Stimulated activated CD8-positive, alpha-beta memory T cell treated with anti-CD3 and anti-CD28 coated beads, Interleukin-4, amount 100 ng/mL, for 1 hour (primary cell): ENCODE measurements around the gene PLD3.
"Not testable (repeated sequence)": the region's sequence is repeated elsewhere in the genome, so short reads cannot be mapped to it uniquely, and the experiment has no call there.

Experiments
- DNase-seq, 2 donors: peaks; one replicate each; pipeline ENCODE4 v3.0.0-alpha.2; 2020; ENCODE audit warnings: low read depth in 2 of 2, low spot score in 1 of 2

Gene PLD3

DNA sequence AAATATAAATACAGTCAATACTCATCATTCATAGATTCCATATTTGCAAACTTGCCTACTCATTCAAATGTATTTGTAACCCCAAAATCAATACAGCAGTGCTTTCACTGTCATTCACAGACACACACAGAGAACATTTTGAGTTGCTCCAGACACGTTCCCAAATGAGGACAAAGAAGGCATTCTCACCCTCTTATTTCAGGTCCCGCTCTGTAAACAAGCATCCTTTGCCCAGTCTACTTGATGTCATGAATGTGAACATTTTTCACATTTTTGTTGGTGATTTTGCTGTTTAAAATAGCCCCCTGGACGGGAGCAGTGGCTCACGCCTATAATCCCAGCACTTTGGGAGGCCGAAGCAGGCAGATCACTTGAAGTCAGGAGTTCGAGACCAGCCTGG is 15.8 kb upstream of the PLD3 start:
- DNase-seq = no peak

DNA sequence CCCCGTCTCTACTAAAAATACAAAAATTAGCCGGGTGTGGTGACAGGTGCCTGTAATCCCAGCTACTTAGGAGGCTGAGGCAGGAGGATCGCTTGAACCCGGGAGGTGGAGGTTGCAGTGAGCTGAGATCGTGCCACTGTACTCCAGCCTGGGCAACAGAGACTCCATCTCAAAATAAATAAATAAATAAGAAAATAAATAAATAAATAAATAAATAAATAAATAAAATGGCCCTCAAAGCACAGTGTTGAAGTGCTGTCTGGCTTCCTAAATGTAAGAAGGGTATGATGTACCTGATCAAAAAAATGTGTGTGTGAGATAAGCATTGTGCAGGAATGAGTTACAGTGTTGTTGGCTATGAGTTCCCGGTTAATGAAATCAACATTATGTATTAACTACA is 15.4 kb upstream of the PLD3 start:
- not testable (repeated sequence) for DNase-seq

DNA sequence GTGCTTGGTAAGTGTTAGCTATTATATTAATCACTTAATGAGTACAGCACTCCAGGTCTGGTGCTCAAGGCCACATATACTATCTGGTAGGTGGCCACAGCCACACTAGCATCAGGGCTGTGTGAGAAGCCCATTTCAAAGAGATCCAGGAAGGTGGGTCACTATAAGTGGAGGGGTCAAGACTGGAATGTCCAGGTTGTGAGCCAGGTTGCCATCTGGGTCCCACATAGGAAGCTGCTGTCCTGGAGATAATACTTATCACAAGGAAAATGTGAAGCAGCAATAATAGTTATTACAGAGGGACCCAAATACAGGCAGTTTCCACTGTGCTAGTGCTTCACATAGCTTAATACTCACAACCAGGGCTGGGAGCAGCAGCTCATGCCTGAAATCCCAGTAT is 13.4 kb upstream of the PLD3 start:
- no peak for DNase-seq

DNA sequence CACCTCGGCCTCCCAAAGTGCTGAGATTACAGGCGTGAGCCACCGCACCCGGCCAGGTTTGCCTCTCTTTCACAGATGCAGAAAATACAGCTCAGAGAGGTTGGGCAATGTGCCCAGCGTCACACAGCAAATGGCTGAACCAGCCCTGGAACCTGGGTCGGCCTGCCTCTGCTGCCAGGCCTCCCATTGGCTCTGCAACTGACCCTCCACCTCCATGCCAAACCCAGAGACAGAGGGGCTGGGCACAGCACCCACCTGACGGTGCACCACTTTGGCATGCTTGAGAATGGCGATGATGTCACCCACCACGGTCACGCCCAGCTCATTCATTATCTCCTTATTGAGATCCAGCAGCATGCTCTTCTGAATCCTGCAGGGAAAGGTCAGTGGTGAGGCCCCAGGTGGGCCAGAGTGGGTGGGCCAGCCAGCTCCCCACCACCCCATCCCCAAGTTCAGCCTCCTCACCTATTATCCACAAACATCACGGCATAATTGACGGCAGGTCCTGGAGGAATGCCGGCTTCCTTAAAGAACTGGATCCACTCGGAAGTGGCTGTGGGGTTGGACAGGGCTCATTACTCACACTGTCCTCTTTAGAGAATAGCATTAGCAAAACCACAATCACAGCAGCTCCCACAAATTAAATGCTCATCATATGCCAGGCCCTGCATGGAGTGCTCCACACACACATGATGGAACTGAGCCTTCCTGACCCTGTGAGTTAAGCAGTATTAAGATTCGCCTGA is 12.5 kb upstream of the PLD3 start:
- no peak for DNase-seq

DNA sequence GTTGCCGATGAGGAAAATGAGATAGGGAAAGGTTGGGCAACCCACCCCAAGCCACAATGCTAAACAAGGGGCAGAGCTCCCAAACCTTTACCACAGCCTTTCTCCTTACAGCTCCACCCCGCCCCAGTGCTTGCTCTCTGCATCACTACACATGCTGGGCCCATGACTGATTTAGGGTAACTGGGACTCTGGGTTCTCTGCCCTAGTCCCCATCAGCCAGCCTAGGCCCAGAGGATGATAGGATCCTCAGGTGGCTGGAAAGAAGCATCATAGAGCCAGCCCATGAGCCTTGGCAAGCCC is 11.9 kb upstream of the PLD3 start:
- no peak for DNase-seq

DNA sequence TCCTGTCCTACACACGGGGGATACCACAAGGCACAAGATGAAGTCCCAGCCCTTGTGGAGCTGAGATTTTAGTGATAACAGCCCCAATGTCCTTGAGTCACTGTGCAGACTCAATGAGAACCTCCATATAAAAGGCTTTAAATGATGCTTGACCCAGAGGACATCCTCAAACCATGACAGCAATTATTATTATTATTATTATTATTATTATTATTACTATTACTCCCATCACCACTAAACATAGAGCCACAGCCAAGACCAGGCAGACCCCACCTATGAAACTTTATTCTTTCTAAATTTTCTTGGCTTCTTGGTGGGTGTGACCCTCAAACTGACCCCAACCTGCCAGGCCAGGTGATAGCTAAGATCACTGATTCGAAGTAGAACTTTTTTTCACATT is 11.4 kb upstream of the PLD3 start:
- no peak for DNase-seq

DNA sequence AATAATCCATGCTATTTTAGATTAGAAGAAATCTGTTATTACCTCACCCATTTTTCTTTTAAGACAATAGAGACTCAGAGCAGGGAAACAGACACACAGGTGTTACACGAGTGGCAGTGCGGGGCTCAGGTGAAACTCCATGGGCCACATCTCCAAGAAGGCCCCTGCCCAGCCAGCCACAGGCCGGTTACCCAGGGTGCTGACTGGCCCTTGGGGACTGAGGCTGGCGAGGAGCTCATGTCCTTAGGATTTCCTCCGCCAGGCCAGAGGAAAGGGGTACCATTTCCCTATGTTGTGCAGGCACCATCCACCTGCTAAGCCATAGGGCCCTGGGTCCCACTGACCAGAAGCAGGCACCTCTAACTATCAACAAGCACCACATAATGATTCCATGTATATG is 10.9 kb upstream of the PLD3 start:
- no peak for DNase-seq

DNA sequence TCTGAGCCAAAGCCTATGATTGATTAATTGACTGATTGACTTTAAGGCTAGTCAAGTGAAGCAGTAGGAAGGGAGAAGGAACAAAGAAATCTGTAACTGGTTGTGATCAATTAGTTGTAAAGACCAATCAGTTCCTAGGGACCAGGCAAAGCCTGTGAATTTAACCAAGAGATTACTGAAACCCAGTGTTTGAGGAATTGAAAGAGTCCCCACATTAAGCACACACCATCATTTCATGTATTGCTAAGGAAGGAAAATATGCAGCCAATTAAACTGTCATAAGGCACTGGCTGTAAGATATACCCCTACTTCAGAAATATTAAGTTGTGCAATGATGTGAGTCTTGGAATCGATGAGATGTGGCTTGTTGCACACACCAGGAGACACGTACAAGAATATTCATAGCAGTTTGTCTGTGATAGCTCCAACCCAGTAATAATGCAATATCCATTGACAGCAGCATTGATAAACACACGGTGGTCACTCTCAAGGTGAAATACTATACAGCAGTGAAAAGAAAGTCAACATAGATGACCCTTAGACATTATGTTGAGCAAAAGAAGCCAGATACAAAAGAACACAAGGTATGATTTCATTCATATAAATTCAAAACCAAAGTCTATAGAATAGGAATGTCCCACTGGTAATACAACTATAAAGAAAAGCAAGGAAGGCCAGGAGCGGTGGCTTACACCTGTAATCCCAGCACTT is 9.3 kb upstream of the PLD3 start:
- DNase-seq = no peak

DNA sequence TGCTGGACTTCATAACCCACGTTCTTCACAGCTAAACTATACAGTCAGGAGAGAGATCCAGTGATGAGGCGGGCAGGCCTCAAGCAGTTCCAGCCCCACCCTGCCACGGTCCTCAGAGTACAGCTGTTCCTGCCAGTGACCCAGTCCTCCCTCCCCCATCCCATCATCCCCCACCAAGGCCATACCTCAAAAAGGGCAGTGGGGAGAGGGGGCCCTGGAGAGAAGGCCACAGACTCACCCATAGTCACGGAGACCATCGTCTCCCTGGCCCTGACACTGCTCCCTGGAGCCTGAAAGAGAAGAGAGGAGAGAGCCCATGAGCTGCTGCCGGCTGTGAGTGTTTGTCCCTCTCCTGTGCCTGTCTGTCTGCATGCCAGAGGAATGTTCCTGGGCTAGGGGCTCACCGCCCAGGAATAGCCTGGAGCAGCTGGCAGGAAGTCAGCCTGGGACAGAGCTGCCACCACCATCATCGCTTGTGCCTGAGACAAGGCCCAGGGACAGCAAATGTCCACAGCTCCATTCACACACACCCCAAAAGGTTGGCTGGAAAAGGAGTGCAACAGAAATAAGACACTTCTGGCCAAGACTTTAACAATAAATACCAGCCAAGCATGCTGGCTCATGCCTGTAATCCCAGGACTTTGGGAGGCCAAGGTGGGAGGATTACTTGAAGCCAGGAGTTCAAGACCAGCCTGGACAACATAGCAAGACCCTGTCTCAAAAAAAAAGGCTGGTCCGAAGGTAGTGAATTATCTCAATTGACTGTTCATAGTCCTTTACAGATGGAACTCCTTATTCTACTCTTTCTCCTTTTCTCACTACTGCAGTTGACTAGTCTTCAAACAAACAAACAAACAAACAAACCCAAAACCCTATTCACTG is 6.7 kb upstream of the PLD3 start:
- no peak for DNase-seq

DNA sequence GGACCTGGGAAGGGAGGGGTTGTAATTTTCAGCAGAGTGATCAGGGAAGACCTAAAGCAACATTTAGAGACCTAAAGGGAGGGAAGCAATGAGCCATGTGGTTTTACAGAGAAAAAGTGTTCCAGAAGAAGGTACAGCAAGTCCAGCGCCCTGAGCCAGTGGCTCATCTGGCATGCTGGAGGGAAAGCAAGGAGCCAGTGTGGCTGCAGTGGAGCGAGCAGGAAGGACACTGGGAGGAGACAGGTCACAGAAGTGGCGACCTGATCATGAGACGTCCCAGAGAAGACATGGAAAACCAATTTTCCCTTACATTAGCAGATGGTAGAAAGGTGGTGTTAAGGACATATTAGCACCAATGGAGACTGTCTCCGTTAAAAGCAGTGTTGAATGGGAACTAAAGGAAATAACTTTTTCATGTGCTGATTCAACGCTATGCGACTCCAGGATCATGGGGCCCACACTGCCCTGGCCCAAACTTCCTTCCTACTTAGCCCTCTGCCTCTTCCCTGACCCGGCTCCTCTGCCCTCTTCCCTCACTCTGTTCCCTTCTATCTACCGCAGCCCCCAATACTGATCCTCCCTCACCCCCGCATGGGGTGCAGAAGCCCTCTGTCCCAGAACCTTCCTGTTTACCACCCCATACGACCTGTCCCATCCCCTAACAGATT is 5.7 kb upstream of the PLD3 start:
- DNase-seq = no peak

DNA sequence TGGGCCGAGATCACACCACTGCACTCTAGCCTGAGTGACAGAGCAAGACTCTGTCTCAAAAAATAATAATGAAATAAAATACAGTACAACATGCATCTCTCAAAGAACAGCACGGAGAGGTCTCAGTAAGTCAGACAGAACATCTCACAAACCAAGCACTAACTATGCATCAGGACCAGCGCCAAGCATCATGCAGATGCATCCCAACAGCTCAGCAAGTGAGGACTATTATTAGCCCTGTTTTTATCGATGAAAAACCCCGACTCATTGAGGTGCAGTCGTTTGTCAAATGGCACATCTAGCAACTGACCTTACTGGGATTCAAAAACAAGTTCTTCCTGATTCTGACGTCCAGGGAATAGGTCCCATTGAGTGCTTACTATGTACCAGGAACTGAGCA is 4.1 kb upstream of the PLD3 start:
- DNase-seq = no peak

DNA sequence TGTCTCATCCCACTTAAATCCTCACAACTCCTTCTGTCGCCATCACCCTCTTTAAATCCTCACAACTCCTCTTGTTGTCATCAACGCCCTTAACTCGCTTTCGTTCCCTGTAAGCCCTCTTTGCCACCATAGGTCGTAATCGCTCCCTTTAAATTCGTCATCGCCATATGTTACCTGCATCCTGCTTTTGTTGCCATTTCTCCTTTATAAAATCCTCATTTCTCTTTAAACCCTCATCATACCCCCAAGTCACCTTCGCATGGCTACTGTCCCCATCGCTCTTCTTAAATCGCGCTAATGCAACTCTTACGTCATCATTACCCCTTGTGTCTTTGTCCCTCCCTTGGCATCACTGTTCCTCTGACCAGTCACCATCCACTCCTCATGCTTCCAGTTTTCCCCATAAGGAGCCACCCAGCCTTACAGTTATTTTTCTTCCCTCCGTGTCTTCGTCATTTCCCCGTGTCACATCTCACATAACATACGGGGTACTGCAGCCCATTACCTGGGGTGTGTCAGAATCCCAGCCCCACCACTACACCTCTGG is 539 bp downstream of the PLD3 start:
- DNase-seq = no peak

DNA sequence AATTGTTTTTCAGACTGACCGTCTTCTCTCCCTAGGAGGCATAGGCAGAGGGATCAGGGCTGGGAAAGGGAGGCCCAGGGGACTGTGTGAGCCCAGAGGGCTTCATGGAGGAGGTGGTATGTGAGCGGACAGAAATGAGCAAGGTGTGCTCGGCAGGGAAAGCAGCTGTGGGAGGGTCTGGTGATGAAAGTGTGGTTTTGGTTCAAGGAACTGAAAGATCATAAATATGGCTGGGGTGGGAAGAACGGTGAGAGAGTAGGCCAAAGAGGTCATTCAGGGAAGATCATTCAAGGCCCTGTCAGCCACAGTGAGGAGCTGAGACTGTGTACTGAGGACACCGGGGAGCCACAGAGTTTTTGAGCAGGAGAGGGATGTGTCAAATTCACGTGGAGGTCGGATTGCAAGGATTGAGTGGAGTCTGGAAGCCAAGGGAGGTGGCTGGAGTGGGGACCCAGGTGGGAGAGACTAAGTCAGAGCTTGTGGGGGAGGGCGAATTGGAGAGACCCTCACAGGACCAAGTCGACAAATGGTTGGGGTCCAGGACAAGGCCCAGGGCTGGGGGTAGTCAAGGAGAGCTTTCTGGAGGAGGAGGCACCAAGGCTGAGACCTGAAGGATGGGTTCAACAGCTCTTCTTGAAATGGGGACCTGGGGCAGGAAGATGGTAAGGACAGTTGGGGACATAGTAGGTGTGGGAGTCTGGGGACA is 7.6 kb downstream of the PLD3 start:
- no peak for DNase-seq

DNA sequence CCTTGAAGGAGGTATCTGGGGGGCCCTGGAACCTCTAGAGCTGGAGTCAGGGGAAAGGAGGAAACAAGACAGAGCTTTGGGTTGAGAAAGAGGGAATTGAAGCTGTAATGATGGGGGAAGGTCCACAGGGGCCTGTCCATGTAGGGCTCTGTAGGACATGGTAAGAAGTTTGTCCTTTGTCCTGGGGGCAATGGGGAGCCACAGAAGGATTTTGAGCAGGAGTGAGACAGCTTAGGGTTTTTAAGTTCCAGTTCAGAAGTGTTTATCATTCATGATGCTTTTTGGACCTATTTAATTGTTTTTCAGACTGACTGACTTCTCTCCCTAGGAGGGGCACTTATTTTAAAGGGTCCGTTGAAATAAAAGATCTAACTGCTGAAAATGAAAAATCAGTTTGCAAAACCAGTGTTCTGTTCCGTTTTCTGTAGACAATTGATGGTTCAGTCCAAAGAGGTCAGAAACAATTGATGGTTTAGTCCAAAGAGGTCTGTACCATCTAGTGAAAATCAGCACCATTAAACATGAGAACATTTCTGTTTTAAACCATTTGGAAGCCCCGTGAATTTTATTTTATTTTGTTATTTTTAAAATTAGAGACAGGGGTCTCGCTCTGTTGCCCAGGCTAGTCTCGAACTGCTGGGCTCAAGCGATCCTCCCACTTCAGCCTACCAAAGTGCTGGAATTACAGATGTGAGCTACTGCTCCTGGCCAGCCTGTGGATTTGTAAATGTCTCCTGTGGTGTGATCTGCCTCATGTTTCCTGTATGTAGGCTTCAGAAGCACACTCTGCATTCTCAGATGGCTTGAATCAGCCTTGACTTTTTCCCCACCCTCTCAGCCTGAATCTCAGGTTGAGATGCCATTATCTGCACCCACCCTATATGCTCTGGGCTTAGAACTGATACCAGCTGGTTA is 8.4 kb downstream of the PLD3 start:
- DNase-seq = no peak

DNA sequence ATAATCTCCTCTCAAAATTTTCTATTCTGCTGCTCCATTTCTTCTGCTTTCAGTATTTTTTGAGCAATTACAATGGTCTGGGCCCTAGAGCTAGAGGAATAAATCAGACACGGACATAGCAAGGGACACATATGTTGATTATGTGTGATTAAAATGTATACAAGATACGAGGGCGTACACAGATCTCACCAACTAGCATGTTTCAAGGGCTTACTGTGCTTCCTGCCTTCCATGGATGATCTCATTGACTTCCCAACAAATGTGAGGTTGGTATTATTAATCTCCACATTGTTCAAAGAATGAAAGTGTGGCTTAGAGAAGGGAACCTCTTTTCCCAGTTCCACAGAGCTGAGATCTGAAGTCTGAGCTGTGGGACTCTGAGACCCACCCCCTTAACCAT is 9.1 kb downstream of the PLD3 start:
- no peak for DNase-seq

DNA sequence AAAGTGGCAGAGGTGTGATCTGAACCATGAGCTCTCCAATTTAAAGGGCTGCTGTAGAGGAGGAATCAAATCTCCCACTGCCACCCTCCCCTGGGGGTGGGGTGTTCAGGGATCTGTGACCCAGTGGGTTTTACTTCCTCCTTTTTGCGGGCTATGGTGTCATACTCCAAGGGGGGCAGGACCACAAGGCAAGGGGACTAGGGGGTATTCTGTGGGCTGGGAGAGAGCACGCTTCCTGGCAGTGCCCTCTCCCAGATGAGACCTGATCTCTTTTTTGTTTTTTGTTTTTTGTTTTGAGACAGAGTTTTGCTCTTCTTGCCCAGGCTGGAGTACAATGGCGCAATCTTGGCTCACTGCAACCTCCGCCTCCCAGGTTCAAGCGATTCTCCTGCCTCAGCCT is 10.3 kb downstream of the PLD3 start:
- no peak for DNase-seq

DNA sequence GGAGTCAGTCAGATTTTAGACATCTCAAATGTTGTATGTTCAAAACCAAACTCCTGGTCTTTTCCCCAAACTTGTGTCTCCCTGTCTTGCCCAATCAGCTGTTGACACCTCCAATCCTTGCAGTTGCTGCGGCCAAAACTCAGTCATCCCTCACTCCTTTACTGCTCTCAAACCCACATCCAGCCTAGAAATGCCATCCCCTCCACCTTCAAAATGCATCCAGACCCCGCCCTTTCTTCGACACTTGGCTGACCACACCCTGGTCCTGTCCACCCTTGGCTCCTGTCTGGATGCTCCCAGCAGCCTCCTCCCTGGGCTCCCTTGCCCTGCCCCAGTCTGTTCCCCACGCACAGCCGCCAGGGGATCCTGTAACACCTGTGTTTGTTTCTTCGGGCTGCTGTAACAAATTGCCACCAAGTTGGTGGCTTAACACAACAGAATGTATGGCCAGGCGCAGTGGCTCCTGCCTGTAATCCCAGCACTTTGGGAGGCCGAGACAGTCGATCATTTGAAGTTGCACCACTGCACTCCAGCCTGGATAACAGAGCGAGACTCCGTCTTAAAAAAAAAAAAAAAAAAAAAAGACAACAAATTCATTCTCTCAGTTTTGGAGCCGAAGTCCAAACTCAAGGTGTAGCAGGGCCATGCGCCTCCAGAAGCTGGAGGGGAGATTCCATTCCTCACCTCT is 11.7 kb downstream of the PLD3 start:
- no peak for DNase-seq

DNA sequence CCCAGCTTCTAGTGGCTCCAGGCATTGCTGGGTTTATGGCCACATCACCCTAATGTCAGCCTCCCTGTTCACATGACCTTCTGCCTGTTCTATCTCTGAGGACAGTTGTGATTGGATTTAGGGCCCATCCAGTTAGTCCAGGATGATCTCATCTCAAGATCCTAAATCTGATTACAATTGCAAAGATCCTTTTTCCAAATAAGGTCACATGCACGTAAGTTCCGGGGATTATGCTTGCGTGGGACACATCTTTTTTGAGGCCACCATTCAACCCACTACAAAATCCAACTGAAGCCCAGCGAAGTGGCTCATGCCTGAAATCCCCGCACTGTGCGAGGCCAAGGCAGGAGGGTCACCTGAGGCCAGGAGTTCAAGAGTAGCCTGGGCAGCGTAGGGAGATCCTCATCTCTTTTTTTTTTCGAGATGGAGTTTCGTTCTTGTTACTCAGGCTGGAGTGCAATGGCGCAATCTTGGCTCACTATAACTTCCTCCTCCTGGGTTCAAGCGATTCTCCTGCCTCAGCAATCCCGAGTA is 12.3 kb downstream of the PLD3 start:
- DNase-seq = no peak

DNA sequence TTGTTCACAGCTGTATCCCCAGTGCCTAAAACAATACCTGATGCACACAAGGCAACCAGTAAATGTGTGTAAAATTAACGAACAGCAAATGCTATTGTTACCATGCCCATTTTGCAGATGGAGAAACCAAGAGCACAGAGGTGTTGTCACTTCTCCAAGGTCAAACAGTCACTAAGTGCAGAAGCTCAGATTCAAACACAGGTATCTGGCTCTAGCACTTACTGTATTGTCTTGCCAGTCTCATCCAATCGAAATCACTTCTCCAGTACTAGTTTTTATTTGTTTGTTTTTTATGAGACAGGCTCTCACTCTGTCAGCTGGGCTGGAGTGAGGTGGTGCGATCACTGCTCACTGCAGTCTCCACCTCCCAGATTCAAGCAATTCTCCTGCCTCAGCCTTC is 13.7 kb downstream of the PLD3 start:
- no peak for DNase-seq
